Colonic mucosa (tissue), 4 donors: Measurements from ENCODE around the gene LNX1. TPM values are rescaled to one million over a fixed set of nuclear protein-coding genes. Genes with fewer than 3 reads are reported as not detected.

ENCODE experiments used
- DNase-seq: peaks from one replicate; pipeline ENCODE4 v3.0.0-alpha.2; 2020
- H3K27ac ChIP-seq: fragments of 200-600 bp; one replicate; pipeline ENCODE4 v1.8.0; 2021
- H3K27me3 ChIP-seq: fragments of 200-600 bp; one replicate; pipeline ENCODE4 v1.8.0; 2021
- H3K36me3 ChIP-seq: fragments of 200-600 bp; one replicate; pipeline ENCODE4 v1.8.0; 2021
- H3K4me1 ChIP-seq: fragments of 200-600 bp; one replicate; pipeline ENCODE4 v1.8.0; 2021; ENCODE audit warnings: mild to moderate bottlenecking
- H3K4me3 ChIP-seq: fragments of 200-600 bp; one replicate; pipeline ENCODE4 v1.8.0; 2021
- H3K9ac ChIP-seq, 2 donors: one replicate each; pipeline ENCODE4 v1.7.0; 2013; ENCODE audit warnings: control low read depth in 2 of 2, low read depth in 2 of 2, low read length in 2 of 2
- H3K9me3 ChIP-seq: fragments of 200-600 bp; one replicate; pipeline ENCODE4 v1.8.0; 2021
- CTCF ChIP-seq: fragments of 200-600 bp; IDR thresholded peaks from one replicate; pipeline ENCODE4 v1.8.0; 2022; ENCODE audit warnings: antibody characterized with exemption, mild to moderate bottlenecking
- intact Hi-C: fragments of 100-400 bp; cut with DNase I; formaldehyde crosslinking; loops from one replicate; pipeline ENCODE4 v1.14.1; 2022
- total RNA-seq, 2 donors: library from RNA; stranded (reverse); fragmentation: NEBNext Ultra II Directional in 1 of 2; extraction: Animal tissue kit (Norgen Biotek cat#: 25700) in 1 of 2; gene quantifications; one replicate each; pipeline ENCODE4 v1.2.1, GENCODE V29; 2021
- donor health status: healthy.
- donor health status: DM: no; HTN: no; CAD: no.
- donor health status: DM: no; HTN: no; CAD: no.

Gene LNX1
- total RNA-seq, 2 donors from 2014 or later, result 9.7 to 25.0 TPM

GRCh38 chr4:53575552-53575951 lies 15.7 kb downstream of the LNX1 start:
- DNase-seq, result no peak
- intact Hi-C loops, result loop anchor here (10.0 kb wide), 1 partner anchor 59 kb away; no protein-coding TSS in a partner anchor
- Histone ChIP-seq H3K36me3 (no peaks in the 10 kb centered on the region), H3K27me3 (no peaks in the 10 kb centered on the region), H3K4me1 (peaks cover 10% of the 10 kb centered on the region), H3K9ac (no peak overlapping the region), H3K4me3 (no peak overlapping the region), H3K27ac (no peak overlapping the region), H3K9me3 (no peaks in the 10 kb centered on the region)
- no peak for TF ChIP-seq CTCF

GRCh38 chr4:53574528-53574927 lies 16.8 kb downstream of the LNX1 start:
- Histone ChIP-seq H3K36me3 (no peaks in the 10 kb centered on the region), H3K4me3 (no peak overlapping the region), H3K4me1 (peaks cover 10% of the 10 kb centered on the region), H3K27ac (no peak overlapping the region), H3K9ac (no peak overlapping the region), H3K9me3 (no peaks in the 10 kb centered on the region), H3K27me3 (no peaks in the 10 kb centered on the region)
- intact Hi-C loops, result loop anchor here (10.0 kb wide), 1 partner anchor 60 kb away; no protein-coding TSS in a partner anchor
- DNase-seq, result no peak
- no peak for TF ChIP-seq CTCF

GRCh38 chr4:53573696-53574095 lies 17.6 kb downstream of the LNX1 start:
- no peaks in the 10 kb centered on the region for H3K36me3 ChIP-seq
- intact Hi-C loops, result loop anchor here (10.0 kb wide), 1 partner anchor 61 kb away; no protein-coding TSS in a partner anchor
- H3K4me1 ChIP-seq, result peaks cover 10% of the 10 kb centered on the region
- H3K27me3 ChIP-seq, result no peaks in the 10 kb centered on the region
- no peak overlapping the region for H3K9ac ChIP-seq
- DNase-seq, result no peak
- TF ChIP-seq CTCF, result no peak
- no peaks in the 10 kb centered on the region for H3K9me3 ChIP-seq
- no peak overlapping the region for H3K4me3 ChIP-seq
- H3K27ac ChIP-seq, result no peak overlapping the region

- intact Hi-C loops, result loop anchor here (10.0 kb wide), 1 partner anchor 62 kb away; no protein-coding TSS in a partner anchor
- H3K36me3 ChIP-seq, result no peaks in the 10 kb centered on the region
- no peaks in the 10 kb centered on the region for H3K9me3 ChIP-seq
- no peak for TF ChIP-seq CTCF
- H3K4me1 ChIP-seq, result peaks cover 10% of the 10 kb centered on the region
- no peak overlapping the region for H3K27ac ChIP-seq
- DNase-seq, result no peak
- no peaks in the 10 kb centered on the region for H3K27me3 ChIP-seq
- H3K9ac ChIP-seq, result no peak overlapping the region
- no peak overlapping the region for H3K4me3 ChIP-seq
Observed at GRCh38 chr4:53572600-53572994, 18.7 kb downstream of the LNX1 start.

- Histone ChIP-seq H3K9me3 (no peaks in the 10 kb centered on the region), H3K27me3 (no peaks in the 10 kb centered on the region), H3K36me3 (no peaks in the 10 kb centered on the region), H3K4me3 (no peak overlapping the region), H3K27ac (no peak overlapping the region), H3K4me1 (peaks cover 7% of the 10 kb centered on the region), H3K9ac (no peak overlapping the region)
- no peak for TF ChIP-seq CTCF
- intact Hi-C loops, result loop anchor here (10.0 kb wide), 1 partner anchor 63 kb away; no protein-coding TSS in a partner anchor
- no peak for DNase-seq
Observed at GRCh38 chr4:53571936-53572599, 19.2 kb downstream of the LNX1 start.
